ENCODE data around the gene ELAVL3.
A peak's percentile ranks its signal among the peaks of the same experiment; 100 is the strongest.

The ELAVL3 gene

GRCh38 chr19:11480715-11481533 is at the start of gene ELAVL3:
Gene ELAVL3 (minus strand): TSS chr19:11481046. CDS start chr19:11480608, 438 bp downstream.
- no peak for DNase-seq (ENCODE audit: low read depth in 2 of 2)

- no peak for DNase-seq (ENCODE audit: low read depth in 2 of 2)
Observed at GRCh38 chr19:11530432-11530831, 49.6 kb upstream of the ELAVL3 start.

GRCh38 chr19:11528551-11529341 is 47.9 kb upstream of the ELAVL3 start, which contains the start of gene ECSIT:
Gene ECSIT (minus strand): TSS chr19:11529134. CDS start chr19:11519170, 9,964 bp downstream.
- DNase-seq (ENCODE audit: low read depth in 2 of 2) = peak; percentile 76 to 83

- DNase-seq (ENCODE audit: low read depth in 2 of 2) = no peak
Observed at GRCh38 chr19:11519138-11519537, 38.3 kb upstream of the ELAVL3 start.

- DNase-seq (ENCODE audit: low read depth in 2 of 2) = no peak
Observed at GRCh38 chr19:11513946-11514345, 33.1 kb upstream of the ELAVL3 start.

GRCh38 chr19:11510444-11510843 is 29.6 kb upstream of the ELAVL3 start:
- DNase-seq (ENCODE audit: low read depth in 2 of 2) = no peak

- no peak for DNase-seq (ENCODE audit: low read depth in 2 of 2)
Observed at GRCh38 chr19:11507370-11508078, 26.7 kb upstream of the ELAVL3 start.

GRCh38 chr19:11506967-11507366 is 26.1 kb upstream of the ELAVL3 start:
- no peak for DNase-seq (ENCODE audit: low read depth in 2 of 2)

GRCh38 chr19:11506101-11506555 is 25.3 kb upstream of the ELAVL3 start:
- no peak for DNase-seq (ENCODE audit: low read depth in 2 of 2)

- DNase-seq (ENCODE audit: low read depth in 2 of 2) = peak; percentile 87 to 88
Observed at GRCh38 chr19:11505504-11506100, 24.8 kb upstream of the ELAVL3 start, which contains the start of gene ZNF653. Gene ZNF653 (minus strand): TSS chr19:11505839. CDS start chr19:11505786, 53 bp downstream.

GRCh38 chr19:11505032-11505503 is 24.2 kb upstream of the ELAVL3 start:
- DNase-seq (ENCODE audit: low read depth in 2 of 2) = peak; percentile 90 to 94

- DNase-seq (ENCODE audit: low read depth in 2 of 2) = no peak
Observed at GRCh38 chr19:11504502-11505031, 23.7 kb upstream of the ELAVL3 start.

GRCh38 chr19:11499890-11500420 is 19.1 kb upstream of the ELAVL3 start:
- no peak for DNase-seq (ENCODE audit: low read depth in 2 of 2)

- DNase-seq (ENCODE audit: low read depth in 2 of 2) = no peak
Observed at GRCh38 chr19:11499220-11499726, 18.4 kb upstream of the ELAVL3 start.

GRCh38 chr19:11496391-11497163 is 15.7 kb upstream of the ELAVL3 start:
- DNase-seq (ENCODE audit: low read depth in 2 of 2) = peak in 1 of 2 donors; percentile 37

- no peak for DNase-seq (ENCODE audit: low read depth in 2 of 2)
Observed at GRCh38 chr19:11495885-11496284, 15.0 kb upstream of the ELAVL3 start.

- no peak for DNase-seq (ENCODE audit: low read depth in 2 of 2)
Observed at GRCh38 chr19:11495481-11495880, 14.6 kb upstream of the ELAVL3 start.

- DNase-seq (ENCODE audit: low read depth in 2 of 2) = no peak
Observed at GRCh38 chr19:11494634-11495285, 13.9 kb upstream of the ELAVL3 start.

- DNase-seq (ENCODE audit: low read depth in 2 of 2) = no peak
Observed at GRCh38 chr19:11489378-11489777, 8.5 kb upstream of the ELAVL3 start.

Measured in stimulated activated CD4-positive, alpha-beta T cell treated with anti-CD3 and anti-CD28 coated beads, Interleukin-1b, Interleukin-23, amount 100 ng/mL, for 1 hour (primary cell).